ENCODE measurements around the gene BRSK2.

Gene BRSK2

GRCh38 chr11:1438967-1439330, 49.2 kb downstream of the BRSK2 start:
- no peak for DNase-seq

- no peak for DNase-seq
Observed at GRCh38 chr11:1439341-1439740, 49.6 kb downstream of the BRSK2 start.

GRCh38 chr11:1440066-1440465, 50.3 kb downstream of the BRSK2 start:
- no peak for DNase-seq

- DNase-seq, result no peak
Observed at GRCh38 chr11:1440496-1440895, 50.8 kb downstream of the BRSK2 start.

- DNase-seq, result no peak
Observed at GRCh38 chr11:1442163-1442562, 52.4 kb downstream of the BRSK2 start.

GRCh38 chr11:1442807-1443366, 53.2 kb downstream of the BRSK2 start:
- no peak for DNase-seq

- DNase-seq, result no peak
Observed at GRCh38 chr11:1443737-1444136, 54.0 kb downstream of the BRSK2 start.

- DNase-seq, result no peak
Observed at GRCh38 chr11:1444321-1444720, 54.6 kb downstream of the BRSK2 start.

- no peak for DNase-seq
Observed at GRCh38 chr11:1444823-1445422, 55.2 kb downstream of the BRSK2 start.

GRCh38 chr11:1445741-1446445, 56.2 kb downstream of the BRSK2 start:
- DNase-seq, result no peak

- no peak for DNase-seq
Observed at GRCh38 chr11:1446623-1447022, 56.9 kb downstream of the BRSK2 start.

GRCh38 chr11:1447845-1448825, 58.4 kb downstream of the BRSK2 start:
- no peak for DNase-seq

- DNase-seq, result no peak
Observed at GRCh38 chr11:1448882-1449281, 59.1 kb downstream of the BRSK2 start.

- DNase-seq, result no peak
Observed at GRCh38 chr11:1449490-1450243, 59.9 kb downstream of the BRSK2 start.

GRCh38 chr11:1450344-1450875, 60.7 kb downstream of the BRSK2 start:
- no peak for DNase-seq

GRCh38 chr11:1450949-1451710, 61.4 kb downstream of the BRSK2 start:
- no peak for DNase-seq

- no peak for DNase-seq
Observed at GRCh38 chr11:1451781-1452470, 62.2 kb downstream of the BRSK2 start.

GRCh38 chr11:1452744-1453143, 63.0 kb downstream of the BRSK2 start:
- no peak for DNase-seq

- DNase-seq, result no peak
Observed at GRCh38 chr11:1453611-1454034, 63.9 kb downstream of the BRSK2 start.

- no peak for DNase-seq
Observed at GRCh38 chr11:1454576-1454975, 64.8 kb downstream of the BRSK2 start.

Data from NCI-H1694 (cell line).